Endothelial cell of umbilical vein (primary cell): Measurements from ENCODE around the gene DGLUCY.

Source experiments
- EZH2 ChIP-seq: IDR thresholded peaks from 2 replicates; pipeline ENCODE4 v1.6.1; 2012; ENCODE audit warnings: borderline replicate concordance, low read depth, mild to moderate bottlenecking, moderate library complexity, low read length, inconsistent platforms; ENCODE audit not compliant: severe bottlenecking
- FOS ChIP-seq: IDR thresholded peaks from 2 replicates; pipeline ENCODE4 v1.6.1; 2011; ENCODE audit warnings: mild to moderate bottlenecking, low read length, moderate library complexity, borderline replicate concordance; ENCODE audit not compliant: insufficient read depth
- JUN ChIP-seq: IDR thresholded peaks from 2 replicates; pipeline ENCODE4 v1.6.1; 2011; ENCODE audit warnings: borderline replicate concordance, low read depth; ENCODE audit not compliant: insufficient read length, insufficient read depth
- MAX ChIP-seq: IDR thresholded peaks from 2 replicates; pipeline ENCODE4 v1.6.1; 2011; ENCODE audit not compliant: insufficient read depth, insufficient read length
- MYC ChIP-seq: IDR thresholded peaks from one replicate; pipeline ENCODE4 v1.6.1; 2011; ENCODE audit warnings: mild to moderate bottlenecking, low read depth, low read length
- POLR2A ChIP-seq: IDR thresholded peaks from 2 replicates; pipeline ENCODE4 v1.6.1; 2012; ENCODE audit warnings: low read depth, mild to moderate bottlenecking, control low read depth, low read length
- POLR2AphosphoS5 ChIP-seq: IDR thresholded peaks from 2 replicates; pipeline ENCODE4 v1.6.1; 2012; ENCODE audit warnings: low read depth, mild to moderate bottlenecking, control low read depth, low read length, moderate library complexity; ENCODE audit not compliant: insufficient read depth
- TF ChIP-seq, protein P1 (sequence below), 2 donors: IDR thresholded peaks; 1 replicate in 1 of 2; 2 replicates in 1 of 2; pipeline ENCODE4 v1.5.1; 2011; ENCODE audit warnings: low read length in 2 of 2, mild to moderate bottlenecking in 2 of 2, moderate library complexity in 2 of 2, control low read depth in 1 of 2, inconsistent platforms in 1 of 2, low read depth in 1 of 2; ENCODE audit not compliant: insufficient read depth in 1 of 2; ENCODE audit errors: extremely low read depth in 1 of 2

- TF ChIP-seq POLR2AphosphoS5 = no peak
- TF ChIP-seq, protein P1, sequence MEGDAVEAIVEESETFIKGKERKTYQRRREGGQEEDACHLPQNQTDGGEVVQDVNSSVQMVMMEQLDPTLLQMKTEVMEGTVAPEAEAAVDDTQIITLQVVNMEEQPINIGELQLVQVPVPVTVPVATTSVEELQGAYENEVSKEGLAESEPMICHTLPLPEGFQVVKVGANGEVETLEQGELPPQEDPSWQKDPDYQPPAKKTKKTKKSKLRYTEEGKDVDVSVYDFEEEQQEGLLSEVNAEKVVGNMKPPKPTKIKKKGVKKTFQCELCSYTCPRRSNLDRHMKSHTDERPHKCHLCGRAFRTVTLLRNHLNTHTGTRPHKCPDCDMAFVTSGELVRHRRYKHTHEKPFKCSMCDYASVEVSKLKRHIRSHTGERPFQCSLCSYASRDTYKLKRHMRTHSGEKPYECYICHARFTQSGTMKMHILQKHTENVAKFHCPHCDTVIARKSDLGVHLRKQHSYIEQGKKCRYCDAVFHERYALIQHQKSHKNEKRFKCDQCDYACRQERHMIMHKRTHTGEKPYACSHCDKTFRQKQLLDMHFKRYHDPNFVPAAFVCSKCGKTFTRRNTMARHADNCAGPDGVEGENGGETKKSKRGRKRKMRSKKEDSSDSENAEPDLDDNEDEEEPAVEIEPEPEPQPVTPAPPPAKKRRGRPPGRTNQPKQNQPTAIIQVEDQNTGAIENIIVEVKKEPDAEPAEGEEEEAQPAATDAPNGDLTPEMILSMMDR (IDR thresholded peaks at IDR 0.05; ENCODE audit: extremely low read depth in 1 of 2, insufficient read depth in 1 of 2, low read depth in 1 of 2, low read length in 2 of 2) = no peak
- no peak for TF ChIP-seq EZH2
- no peak for TF ChIP-seq POLR2A
- TF ChIP-seq MAX = no peak
- TF ChIP-seq JUN = no peak
- TF ChIP-seq FOS = no peak
- no peak for TF ChIP-seq MYC
Observed at GRCh38 chr14:91111443-91111842, 2.4 kb upstream of the DGLUCY start.
